CD14-positive monocyte (primary cell): ENCODE measurements around the gene HPSE2. TPM values are rescaled to one million over a fixed set of nuclear protein-coding genes. Genes with fewer than 3 reads are reported as not detected.

ENCODE experiments used
- DNase-seq, 3 donors: peaks; one replicate each; pipeline ENCODE4 v3.0.0-alpha.2; 2011 to 2022
- H2AFZ ChIP-seq: 2 replicates; pipeline ENCODE4 v1.6.0; 2012; ENCODE audit warnings: mild to moderate bottlenecking, low read depth, low read length, inconsistent platforms; ENCODE audit not compliant: insufficient read depth, poor library complexity, severe bottlenecking
- H3K27ac ChIP-seq, 2 donors: 1 replicate in 1 of 2; 2 replicates in 1 of 2; pipeline ENCODE4 v1.5.1; 2012 to 2013; ENCODE audit warnings: low read length in 2 of 2, control low read depth in 1 of 2, inconsistent platforms in 1 of 2, low read depth in 1 of 2, mild to moderate bottlenecking in 1 of 2
- H3K27me3 ChIP-seq, 2 donors: one replicate each; pipeline versions ENCODE4 v1.6.0 to v1.6.1; 2011 to 2013; ENCODE audit warnings: low read length in 2 of 2; ENCODE audit not compliant: control insufficient read depth in 2 of 2, insufficient read depth in 2 of 2
- H3K36me3 ChIP-seq, 2 donors: replicated peaks in 1 of 2; 1 replicate in 1 of 2; 2 replicates in 1 of 2; pipeline versions ENCODE4 v1.5.1 to v1.6.1; 2012 to 2013; ENCODE audit warnings: low read length in 2 of 2, control low read depth in 1 of 2, inconsistent platforms in 1 of 2, mild to moderate bottlenecking in 1 of 2; ENCODE audit not compliant: insufficient read depth in 2 of 2, control insufficient read depth in 1 of 2
- H3K4me1 ChIP-seq, 2 donors: 1 replicate in 1 of 2; 2 replicates in 1 of 2; pipeline versions ENCODE4 v1.5.1 to v1.6.1; 2012 to 2013; ENCODE audit warnings: low read length in 2 of 2, control low read depth in 1 of 2, inconsistent platforms in 1 of 2, mild to moderate bottlenecking in 1 of 2, moderate library complexity in 1 of 2; ENCODE audit not compliant: insufficient read depth in 2 of 2, control insufficient read depth in 1 of 2
- H3K4me2 ChIP-seq: replicated peaks from 2 replicates; pipeline ENCODE3; 2012; ENCODE audit warnings: low read length, moderate library complexity, mild to moderate bottlenecking; ENCODE audit not compliant: poor library complexity, severe bottlenecking; ENCODE audit errors: extremely low read depth
- H3K4me3 ChIP-seq, 3 experiments: fragments of 200-600 bp in 1 of 3; sonication (generic) in 1 of 3; replicated peaks in 1 of 3; 1 replicate in 2 of 3; 2 replicates in 1 of 3; pipeline ENCODE4 v1.5.1; 2011 to 2013; ENCODE audit warnings: low read length in 3 of 3, mild to moderate bottlenecking in 3 of 3, control low read depth in 2 of 3, low read depth in 2 of 3, inconsistent platforms in 1 of 3, moderate library complexity in 1 of 3
- H3K79me2 ChIP-seq: 2 replicates; pipeline ENCODE4 v1.6.0; 2012; ENCODE audit warnings: mild to moderate bottlenecking, control low read depth, inconsistent platforms, low read length, moderate library complexity; ENCODE audit not compliant: insufficient read depth
- H3K9ac ChIP-seq: 2 replicates; pipeline ENCODE4 v1.6.0; 2017; ENCODE audit warnings: low read length, mild to moderate bottlenecking; ENCODE audit not compliant: insufficient read depth, poor library complexity, severe bottlenecking
- H3K9me3 ChIP-seq, 2 donors: replicated peaks in 1 of 2; 1 replicate in 1 of 2; 2 replicates in 1 of 2; pipeline versions ENCODE4 v1.5.1 to v1.6.1; 2012 to 2013; ENCODE audit warnings: low read length in 2 of 2, control low read depth in 1 of 2; ENCODE audit not compliant: control insufficient read depth in 1 of 2, insufficient read depth in 1 of 2
- H4K20me1 ChIP-seq: 2 replicates; pipeline ENCODE4 v1.6.0; 2012; ENCODE audit warnings: mild to moderate bottlenecking, low read length, control low read depth, moderate library complexity; ENCODE audit not compliant: insufficient read depth
- H3K27ac Mint-ChIP-seq, 7 donors: one replicate each; pipeline ENCODE4 v1.8.0; 2020; ENCODE audit warnings: mild to moderate bottlenecking in 7 of 7, mixed read lengths in 7 of 7, moderate library complexity in 6 of 7, inconsistent platforms in 2 of 7
- H3K27me3 Mint-ChIP-seq, 3 donors: one replicate each; pipeline ENCODE4 v1.8.0; 2021 to 2022; ENCODE audit warnings: low read depth in 3 of 3, mild to moderate bottlenecking in 3 of 3, mixed read lengths in 3 of 3, moderate library complexity in 3 of 3, inconsistent platforms in 1 of 3
- H3K36me3 Mint-ChIP-seq, 2 donors: one replicate each; pipeline ENCODE4 v1.8.0; 2020; ENCODE audit warnings: mixed read lengths in 2 of 2, inconsistent platforms in 1 of 2, mild to moderate bottlenecking in 1 of 2
- H3K4me1 Mint-ChIP-seq: one replicate; pipeline ENCODE4 v1.8.0; 2020; ENCODE audit warnings: mild to moderate bottlenecking, mixed read lengths
- H3K4me3 Mint-ChIP-seq, 2 donors: one replicate each; pipeline ENCODE4 v1.8.0; 2020; ENCODE audit warnings: mild to moderate bottlenecking in 2 of 2, mixed read lengths in 2 of 2, moderate library complexity in 1 of 2
- H3K9me3 Mint-ChIP-seq, 7 donors: one replicate each; pipeline ENCODE4 v1.8.0; 2020 to 2022; ENCODE audit warnings: mixed read lengths in 7 of 7, mild to moderate bottlenecking in 6 of 7, moderate library complexity in 6 of 7, inconsistent platforms in 2 of 7
- CTCF ChIP-seq: fragments of 200-600 bp; IDR thresholded peaks from one replicate; pipeline ENCODE4 v1.8.0; 2022; ENCODE audit warnings: antibody characterized with exemption, mild to moderate bottlenecking
- WGBS: methylation state at CpG from one replicate; pipeline ENCODE4 v1.1.5; 2013; ENCODE audit warnings: missing lambda C conversion rate; ENCODE audit not compliant: insufficient coverage; 5-methylcytosine and 5-hydroxymethylcytosine counted together
- intact Hi-C, 2 donors: fragments of 100-400 bp; cut with micrococcal nuclease; formaldehyde crosslinking; loops; one replicate each; pipeline versions ENCODE4 v1.15.0 to v1.15.1; 2023
- polyA plus RNA-seq, 3 donors: library from polyadenylated mRNA; depleted of rRNA in 1 of 3; unstranded in 2 of 3; stranded (reverse) in 1 of 3; fragments of 300-500 nt in 2 of 3; fragments of >200 nt in 1 of 3; fragmentation: Illumina TruSeq in 2 of 3; gene quantifications; 1 replicate in 2 of 3; 2 replicates in 1 of 3; pipeline ENCODE4 v1.2.3, GENCODE V29; 2012 to 2021

Gene HPSE2
- polyA plus RNA-seq, 3 donors = not detected

GRCh38 chr10:98644466-98644865 is 591.2 kb downstream of the HPSE2 start:
- H3K36me3 ChIP-seq = no peaks in the 10 kb centered on the region
- H4K20me1 ChIP-seq = no peaks in the 10 kb centered on the region
- no peaks in the 10 kb centered on the region for H3K9me3 ChIP-seq
- WGBS = 100% methylated on average over 1 of the region's 1 CpG
- no peaks in the 10 kb centered on the region for H3K36me3 Mint-ChIP-seq
- H3K4me1 Mint-ChIP-seq = peaks cover 4% of the 10 kb centered on the region
- H3K27ac ChIP-seq = no peak overlapping the region
- peaks cover 8 to 30% (median 12%) of the 10 kb centered on the region in 3 donors for H3K27me3 Mint-ChIP-seq
- TF ChIP-seq CTCF = no peak
- H3K79me2 ChIP-seq = no peaks in the 10 kb centered on the region
- H3K4me2 ChIP-seq = no peak overlapping the region
- H3K9ac ChIP-seq = no peak overlapping the region
- peaks cover 12 to 15% of the 10 kb centered on the region in 2 donors for H3K27me3 ChIP-seq
- no peak for DNase-seq
- peaks cover 0 to 7% (median 0%) of the 10 kb centered on the region in 7 donors for H3K9me3 Mint-ChIP-seq
- no peak overlapping the region for H2AFZ ChIP-seq
- no peak overlapping the region for H3K27ac Mint-ChIP-seq
- H3K4me3 Mint-ChIP-seq = no peak overlapping the region
- H3K4me3 ChIP-seq = no peak overlapping the region
- H3K4me1 ChIP-seq = no peaks in the 10 kb centered on the region
- intact Hi-C loops = no loop called here

- no peak overlapping the region for H2AFZ ChIP-seq
- TF ChIP-seq CTCF = no peak
These were observed 593.4 kb downstream of the HPSE2 start for GRCh38 chr10:98642281-98642680.

More at GRCh38 chr10:98642281-98642680, 593.4 kb downstream of the HPSE2 start:
- H3K36me3 Mint-ChIP-seq = no peaks in the 10 kb centered on the region
- Histone ChIP-seq H3K4me2 (no peak overlapping the region), H3K4me3 (no peak overlapping the region), H3K79me2 (no peaks in the 10 kb centered on the region), H3K27me3 (peaks cover 5 to 8% of the 10 kb centered on the region in 2 donors), H3K9ac (no peak overlapping the region), H3K9me3 (no peaks in the 10 kb centered on the region), H4K20me1 (no peaks in the 10 kb centered on the region), H3K27ac (no peak overlapping the region), H3K36me3 (no peaks in the 10 kb centered on the region), H3K4me1 (no peaks in the 10 kb centered on the region)
- no peak for DNase-seq
- no peak overlapping the region for H3K27ac Mint-ChIP-seq
- peaks cover 0 to 5% (median 0%) of the 10 kb centered on the region in 7 donors for H3K9me3 Mint-ChIP-seq
- no CpG with 5 or more reads among the region's 2 CpGs for WGBS
- no peaks in the 10 kb centered on the region for H3K4me1 Mint-ChIP-seq
- peaks cover 5 to 22% (median 6%) of the 10 kb centered on the region in 3 donors for H3K27me3 Mint-ChIP-seq
- no peak overlapping the region for H3K4me3 Mint-ChIP-seq
- intact Hi-C loops = no loop called here
